H1 (cell line): ENCODE measurements around the gene CCDC178.

ENCODE experiments used
- CREB1 ChIP-seq: IDR thresholded peaks from 2 replicates; pipeline ENCODE4 v1.6.1; 2012; ENCODE audit warnings: inconsistent platforms
- HDAC2 ChIP-seq, 2 experiments: fragments of 300-600 bp in 1 of 2; sonication (generic) in 1 of 2; IDR thresholded peaks; 2 replicates each; pipeline ENCODE4 v1.6.1; 2011 to 2012; ENCODE audit warnings: low read depth in 2 of 2, low read length in 2 of 2, mild to moderate bottlenecking in 2 of 2, moderate library complexity in 2 of 2, borderline replicate concordance in 1 of 2, inconsistent platforms in 1 of 2
- JUN ChIP-seq: IDR thresholded peaks from 2 replicates; pipeline ENCODE4 v1.6.1; 2011; ENCODE audit warnings: low read depth, mild to moderate bottlenecking, improper control_type of control experiment, low read length
- JUND ChIP-seq: IDR thresholded peaks from 2 replicates; pipeline ENCODE4 v1.6.1; 2011; ENCODE audit warnings: mild to moderate bottlenecking, improper control_type of control experiment, low read length
- PHF8 ChIP-seq: fragments of 200-600 bp; sonication (generic); conservative IDR thresholded peaks from 2 replicates; pipeline ENCODE4 v1.7.1; 2012; ENCODE audit warnings: low read depth, mild to moderate bottlenecking, inconsistent platforms, low read length, moderate library complexity
- POLR2A ChIP-seq, 2 experiments: IDR thresholded peaks; 1 replicate in 1 of 2; 2 replicates in 1 of 2; pipeline ENCODE4 v1.6.1; 2011; ENCODE audit warnings: low read depth in 2 of 2, low read length in 2 of 2, mild to moderate bottlenecking in 2 of 2; ENCODE audit errors: control extremely low read depth in 1 of 2
- RAD21 ChIP-seq, 2 experiments: IDR thresholded peaks in 1 of 2; conservative IDR thresholded peaks in 1 of 2; 2 replicates each; pipeline ENCODE4 v1.6.1; 2011; ENCODE audit warnings: low read depth in 2 of 2, low read length in 2 of 2, improper control_type of control experiment in 1 of 2, inconsistent platforms in 1 of 2, mild to moderate bottlenecking in 1 of 2, moderate library complexity in 1 of 2
- TAF1 ChIP-seq: IDR thresholded peaks from 2 replicates; pipeline ENCODE4 v1.6.1; 2011; ENCODE audit warnings: mild to moderate bottlenecking, low read depth, low read length
- TCF12 ChIP-seq: IDR thresholded peaks from 2 replicates; pipeline ENCODE4 v1.6.1; 2011; ENCODE audit warnings: low read depth, mild to moderate bottlenecking, low read length
- TF ChIP-seq, protein P1 (sequence below), 3 experiments: IDR thresholded peaks; 1 replicate in 2 of 3; 2 replicates in 1 of 3; pipeline versions ENCODE4 v1.5.1 to v1.6.1; 2011; ENCODE audit warnings: low read length in 3 of 3, mild to moderate bottlenecking in 3 of 3, inconsistent platforms in 2 of 3, low read depth in 1 of 3, moderate library complexity in 1 of 3; ENCODE audit not compliant: insufficient read depth in 1 of 3; ENCODE audit errors: control extremely low read depth in 1 of 3

DNA sequence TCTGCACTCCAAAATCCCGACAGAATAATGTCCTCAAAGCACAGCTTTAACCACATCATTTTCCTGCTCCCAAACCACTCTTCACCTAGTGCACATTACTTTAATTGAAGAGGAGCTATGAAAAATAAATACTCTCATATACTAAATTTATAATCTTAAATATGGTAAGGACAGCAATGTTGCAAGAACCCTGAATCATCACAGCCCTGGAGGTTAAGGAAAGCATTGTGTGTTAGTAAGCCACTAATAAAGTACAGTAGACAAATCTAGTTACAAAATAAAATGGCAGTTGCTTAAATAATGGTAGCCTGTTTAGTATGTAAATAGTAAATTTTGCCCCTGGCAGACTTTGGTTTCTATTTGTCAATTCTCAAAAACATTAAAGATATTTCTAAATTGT is 27.0 kb upstream of the CCDC178 start:
- TF ChIP-seq PHF8 (no peak), POLR2A (IDR thresholded peaks at IDR 0.05; ENCODE audit: control extremely low read depth in 1 of 2, low read depth in 2 of 2, low read length in 2 of 2) (no peak), CREB1 (no peak), JUND (no peak), RAD21 (IDR thresholded peaks at IDR 0.05 in 1 of 2, conservative IDR thresholded peaks at IDR 0.05 in 1 of 2; ENCODE audit: low read depth in 2 of 2, low read length in 2 of 2) (no peak), TAF1 (no peak), HDAC2 (IDR thresholded peaks at IDR 0.05; ENCODE audit: borderline replicate concordance in 1 of 2, low read depth in 2 of 2, low read length in 2 of 2) (no peak), JUN (no peak), TCF12 (no peak)
- TF ChIP-seq, protein P1, sequence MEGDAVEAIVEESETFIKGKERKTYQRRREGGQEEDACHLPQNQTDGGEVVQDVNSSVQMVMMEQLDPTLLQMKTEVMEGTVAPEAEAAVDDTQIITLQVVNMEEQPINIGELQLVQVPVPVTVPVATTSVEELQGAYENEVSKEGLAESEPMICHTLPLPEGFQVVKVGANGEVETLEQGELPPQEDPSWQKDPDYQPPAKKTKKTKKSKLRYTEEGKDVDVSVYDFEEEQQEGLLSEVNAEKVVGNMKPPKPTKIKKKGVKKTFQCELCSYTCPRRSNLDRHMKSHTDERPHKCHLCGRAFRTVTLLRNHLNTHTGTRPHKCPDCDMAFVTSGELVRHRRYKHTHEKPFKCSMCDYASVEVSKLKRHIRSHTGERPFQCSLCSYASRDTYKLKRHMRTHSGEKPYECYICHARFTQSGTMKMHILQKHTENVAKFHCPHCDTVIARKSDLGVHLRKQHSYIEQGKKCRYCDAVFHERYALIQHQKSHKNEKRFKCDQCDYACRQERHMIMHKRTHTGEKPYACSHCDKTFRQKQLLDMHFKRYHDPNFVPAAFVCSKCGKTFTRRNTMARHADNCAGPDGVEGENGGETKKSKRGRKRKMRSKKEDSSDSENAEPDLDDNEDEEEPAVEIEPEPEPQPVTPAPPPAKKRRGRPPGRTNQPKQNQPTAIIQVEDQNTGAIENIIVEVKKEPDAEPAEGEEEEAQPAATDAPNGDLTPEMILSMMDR (IDR thresholded peaks at IDR 0.05; ENCODE audit: control extremely low read depth in 1 of 3, insufficient read depth in 1 of 3, low read depth in 1 of 3, low read length in 3 of 3) = no peak
